OCI-M2 (cell line): ENCODE results near the gene PDE4B.
"Not testable (repeated sequence)": the region's sequence is repeated elsewhere in the genome, so short reads cannot be mapped to it uniquely, and the experiment has no call there.

Experiments used
- DNase-seq: peaks from one replicate; lab custom pipeline; 2025; ENCODE audit not compliant: unreplicated experiment; lab: John Stamatoyannopoulos, UW

PDE4B gene

GRCh38 chr1:65813956-65814355, 21.3 kb downstream of the PDE4B start:
- DNase-seq, result no peak

DNA sequence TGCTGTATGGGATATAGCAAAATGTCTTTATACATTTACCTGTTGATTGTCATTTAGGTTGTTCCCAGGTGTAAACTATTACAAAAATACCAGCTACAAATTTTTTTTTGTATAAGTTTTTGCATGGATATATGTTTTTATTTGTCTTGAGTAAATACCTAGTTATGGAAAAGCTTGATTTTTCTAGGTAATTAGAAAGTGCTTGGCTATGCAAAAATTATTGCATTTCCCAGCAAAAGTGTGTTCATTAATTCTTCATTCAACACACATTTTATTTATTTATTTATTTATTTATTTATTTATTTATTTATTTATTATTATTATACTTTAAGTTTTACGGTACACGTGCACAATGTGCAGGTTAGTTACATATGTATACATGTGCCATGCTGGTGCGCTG, 22.1 kb downstream of the PDE4B start:
- DNase-seq, result no peak

GRCh38 chr1:65817891-65818290, 25.2 kb downstream of the PDE4B start:
- DNase-seq, result no peak

DNA sequence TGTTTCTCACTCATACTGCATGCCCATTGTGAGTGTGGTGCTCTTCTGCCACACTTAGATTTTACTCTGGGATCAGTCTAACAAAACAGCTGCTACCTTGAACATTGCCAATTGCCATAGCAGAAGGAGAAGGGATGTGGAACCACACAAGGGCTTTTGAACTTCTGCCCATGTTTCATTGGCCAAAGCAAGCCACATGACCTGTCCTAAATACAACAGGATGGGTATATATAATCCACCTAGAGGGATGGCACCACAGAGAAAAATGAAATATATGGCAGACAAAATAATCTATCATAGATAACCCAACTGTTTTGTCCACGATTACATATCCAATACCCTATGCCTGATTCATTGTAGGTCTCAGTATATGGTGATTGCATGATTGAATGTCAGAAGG, 26.3 kb downstream of the PDE4B start:
- DNase-seq, result no peak

DNA sequence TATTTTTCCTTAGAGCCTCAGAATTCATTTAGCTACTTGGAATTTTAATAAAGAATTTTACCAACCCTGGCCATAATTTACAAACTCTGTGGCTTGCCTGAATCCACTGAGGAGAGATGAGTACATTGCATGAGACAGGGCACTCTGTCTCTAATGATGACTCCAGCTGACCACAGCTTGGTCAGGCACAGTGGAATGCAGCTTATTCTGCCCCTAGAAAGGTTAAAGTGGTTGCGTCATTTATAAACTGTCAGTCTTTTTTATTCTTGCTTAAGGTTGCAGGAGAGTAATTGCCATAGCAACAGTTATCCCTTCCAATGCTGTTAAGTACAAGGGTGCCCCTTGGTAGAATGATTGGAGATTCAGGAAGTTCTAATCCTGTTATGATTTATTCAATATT, 28.3 kb downstream of the PDE4B start:
- DNase-seq, result no peak

- no peak for DNase-seq
Measured at GRCh38 chr1:65821386-65821785, 28.7 kb downstream of the PDE4B start.

GRCh38 chr1:65824103-65824502, 31.4 kb downstream of the PDE4B start:
- no peak for DNase-seq

DNA sequence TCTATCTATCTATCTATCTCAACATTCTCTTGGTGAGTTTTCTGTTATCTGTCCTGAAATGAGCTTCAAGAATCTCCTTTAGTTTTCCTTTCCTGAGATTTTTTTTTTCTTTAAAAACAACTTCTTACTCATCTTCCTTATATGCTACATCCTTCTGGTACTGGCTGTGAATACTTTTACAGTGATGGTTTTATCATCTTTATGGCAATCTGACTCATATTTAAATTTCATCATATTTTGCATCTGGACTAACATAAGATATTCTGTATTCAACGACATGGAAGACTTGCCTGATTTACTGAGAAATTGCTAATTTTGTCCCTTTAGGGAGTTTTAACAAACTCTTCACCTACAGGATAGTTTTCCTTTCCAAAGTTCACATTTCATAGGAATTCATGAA, 33.0 kb downstream of the PDE4B start:
- no peak for DNase-seq

GRCh38 chr1:65826782-65827181, 34.1 kb downstream of the PDE4B start:
- no peak for DNase-seq

GRCh38 chr1:65827346-65827745, 34.7 kb downstream of the PDE4B start:
- no peak for DNase-seq

GRCh38 chr1:65830306-65830705, 37.6 kb downstream of the PDE4B start:
- no peak for DNase-seq

GRCh38 chr1:65832296-65832695, 39.6 kb downstream of the PDE4B start:
- no peak for DNase-seq

DNA sequence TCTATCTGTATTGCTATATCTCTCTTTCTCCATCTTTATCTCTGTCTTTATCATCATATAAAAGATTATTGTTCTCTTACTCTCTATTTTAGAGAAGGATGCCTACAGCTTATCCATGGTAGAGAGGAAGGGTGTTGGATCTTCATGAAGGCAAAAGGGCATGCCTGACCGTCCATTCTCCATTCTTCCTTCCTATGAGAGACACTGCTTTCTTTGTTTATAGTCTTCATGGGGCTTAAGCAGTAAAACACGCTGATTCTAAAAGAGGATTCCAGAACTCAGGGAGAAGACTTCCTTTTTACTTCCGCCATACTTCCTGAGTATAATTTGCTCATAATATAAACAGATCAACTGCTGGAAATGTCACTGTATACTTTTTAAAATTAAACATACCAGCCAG, 44.0 kb downstream of the PDE4B start:
- no peak for DNase-seq

- no peak for DNase-seq
Measured at GRCh38 chr1:65840683-65841082, 48.0 kb downstream of the PDE4B start.

- no peak for DNase-seq
Measured at GRCh38 chr1:65844296-65844695, 51.6 kb downstream of the PDE4B start.

DNA sequence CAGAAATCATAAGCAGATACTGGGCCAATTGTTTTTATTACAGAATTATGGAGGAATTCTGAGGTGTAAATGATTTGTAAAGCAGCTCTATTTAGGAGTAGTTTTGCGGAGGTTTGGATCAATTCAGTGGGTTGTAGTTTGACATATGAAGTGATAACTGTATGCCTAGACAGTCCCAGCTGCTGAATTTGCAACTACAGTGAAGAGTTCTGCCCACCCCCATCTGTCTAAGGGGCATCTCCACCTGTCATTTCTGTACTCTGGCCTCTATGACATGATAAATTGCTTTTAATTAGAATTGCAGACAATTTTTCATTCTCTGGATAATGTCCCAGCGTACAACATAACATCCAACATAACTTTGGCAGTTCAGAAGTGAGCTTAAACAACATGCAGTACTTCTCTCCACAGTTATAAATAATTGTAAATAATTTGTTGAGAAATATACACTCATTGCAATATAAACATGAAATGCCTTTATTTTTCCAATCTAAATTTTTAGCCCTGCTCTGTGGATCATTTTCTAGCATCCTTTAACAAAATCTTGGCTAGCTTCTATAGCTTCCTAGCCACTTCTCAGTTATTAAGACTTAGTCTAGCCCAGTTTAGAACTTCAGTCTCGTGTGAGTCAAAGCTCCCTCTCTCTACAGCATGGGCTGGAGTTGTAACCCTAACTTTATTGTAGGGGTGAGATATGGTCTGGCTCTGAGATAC, 52.3 kb downstream of the PDE4B start:
- no peak for DNase-seq

GRCh38 chr1:65845535-65846060, 52.9 kb downstream of the PDE4B start:
- DNase-seq, result no peak

GRCh38 chr1:65846866-65847265, 54.2 kb downstream of the PDE4B start:
- no peak for DNase-seq

DNA sequence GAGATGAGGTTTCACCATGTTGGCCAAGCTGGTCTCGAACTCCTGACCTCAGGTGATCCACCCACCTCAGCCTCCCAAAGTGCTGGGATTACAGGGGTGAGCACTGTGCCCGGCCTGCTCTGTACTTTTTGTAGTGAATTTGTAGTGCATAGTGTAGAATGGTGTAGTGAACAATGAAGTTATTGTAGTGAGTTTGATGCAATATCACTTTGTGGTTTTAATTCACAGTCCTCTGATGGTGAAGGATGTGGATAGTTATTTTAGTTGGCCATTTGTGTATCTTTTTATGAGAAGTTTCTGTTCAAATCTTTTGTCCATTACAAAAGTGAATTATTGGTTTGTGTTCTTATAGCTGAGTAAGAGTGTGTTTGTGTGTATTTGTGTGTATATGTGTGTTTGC, 57.6 kb downstream of the PDE4B start:
- DNase-seq, result no peak

- DNase-seq, result not testable (repeated sequence)
Measured at GRCh38 chr1:65856591-65856990, 63.9 kb downstream of the PDE4B start.

DNA sequence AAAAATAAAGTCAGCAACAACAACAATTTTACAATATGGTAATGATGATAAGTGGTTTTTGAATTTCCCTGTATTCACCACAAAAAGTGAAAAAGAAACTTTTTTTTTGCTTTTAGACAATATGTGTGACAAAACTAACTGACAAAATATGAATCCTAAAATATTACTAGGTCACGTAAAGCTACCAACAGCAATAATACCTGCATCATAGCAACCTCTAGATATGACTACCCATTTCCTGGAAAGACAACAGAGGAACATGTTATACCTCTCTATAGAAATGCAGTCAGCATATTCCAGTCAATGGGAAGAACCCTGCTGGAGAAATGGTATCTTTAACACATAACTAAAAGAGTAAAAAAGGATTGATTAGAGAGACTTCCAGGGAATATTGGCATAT, 73.7 kb downstream of the PDE4B start:
- DNase-seq, result no peak

DNA sequence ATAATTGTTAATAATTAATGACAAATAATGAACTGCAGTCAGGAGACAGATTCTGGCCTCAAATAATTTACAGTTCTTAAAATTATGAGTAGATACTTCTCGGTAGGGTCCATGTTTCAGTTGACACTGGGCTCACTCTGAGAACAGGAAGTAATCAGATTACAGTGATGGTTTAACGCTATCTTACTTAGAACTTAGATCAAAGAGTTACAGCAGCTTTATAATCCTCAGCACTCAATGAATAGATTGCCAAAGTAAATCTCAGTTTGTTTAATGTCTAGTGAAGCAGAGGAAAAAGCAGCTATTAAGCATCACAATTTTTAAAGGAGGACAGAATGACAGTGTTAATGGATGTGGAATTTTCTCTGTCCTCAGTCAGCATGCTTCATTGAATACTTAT, 79.6 kb downstream of the PDE4B start:
- no peak for DNase-seq

GRCh38 chr1:65878342-65878741, 85.6 kb downstream of the PDE4B start:
- DNase-seq, result not testable (repeated sequence)
